GM13976 (cell line): ENCODE data around the gene CACTIN.
A peak's percentile ranks its signal among the peaks of the same experiment; 100 is the strongest.
"Not testable (repeated sequence)": the region's sequence is repeated elsewhere in the genome, so short reads cannot be mapped to it uniquely, and the experiment has no call there.

ENCODE experiments used
- DNase-seq: peaks from one replicate; pipeline ENCODE4 v3.0.0; 2012; ENCODE audit warnings: low spot score
- CTCF ChIP-seq: IDR thresholded peaks from 2 replicates; pipeline ENCODE4 v1.5.1; 2012; ENCODE audit warnings: borderline replicate concordance, mild to moderate bottlenecking; ENCODE audit not compliant: insufficient read depth; ENCODE audit errors: extremely low read depth, missing control alignments, control extremely low read depth
- in situ Hi-C: fragments of 300-500 bp; cut with MboI; formaldehyde crosslinking; loops from one replicate; pipeline ENCODE4 v1.12.0; 2022; ENCODE audit warnings: low sequenced_read_pairs, mixed read lengths, inconsistent platforms; ENCODE audit not compliant: unreplicated experiment

CACTIN gene

DNA sequence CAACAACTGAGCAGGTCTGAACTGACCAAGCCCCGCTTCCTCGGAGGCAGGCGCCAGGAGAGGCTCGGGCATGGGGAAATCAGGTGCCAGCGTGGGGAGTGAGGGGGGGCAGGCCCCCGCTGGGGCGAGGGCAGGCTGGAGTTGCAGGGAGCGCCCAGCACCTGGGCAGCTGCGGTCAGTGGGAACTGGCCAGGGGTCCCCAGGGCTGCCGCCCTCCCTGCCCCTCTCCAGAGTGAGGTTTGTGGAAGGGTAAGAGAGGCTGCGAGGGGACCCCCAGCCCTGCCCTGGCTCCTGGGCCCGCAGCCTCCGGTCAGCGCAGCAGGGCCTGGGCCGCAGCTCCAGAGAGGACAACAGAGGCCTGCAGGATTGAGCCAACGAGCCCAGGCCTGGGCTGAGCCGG, 41.2 kb upstream of the CACTIN start:
- DNase-seq: no peak
- in situ Hi-C loops: no loop called here
- no peak for TF ChIP-seq CTCF

DNA sequence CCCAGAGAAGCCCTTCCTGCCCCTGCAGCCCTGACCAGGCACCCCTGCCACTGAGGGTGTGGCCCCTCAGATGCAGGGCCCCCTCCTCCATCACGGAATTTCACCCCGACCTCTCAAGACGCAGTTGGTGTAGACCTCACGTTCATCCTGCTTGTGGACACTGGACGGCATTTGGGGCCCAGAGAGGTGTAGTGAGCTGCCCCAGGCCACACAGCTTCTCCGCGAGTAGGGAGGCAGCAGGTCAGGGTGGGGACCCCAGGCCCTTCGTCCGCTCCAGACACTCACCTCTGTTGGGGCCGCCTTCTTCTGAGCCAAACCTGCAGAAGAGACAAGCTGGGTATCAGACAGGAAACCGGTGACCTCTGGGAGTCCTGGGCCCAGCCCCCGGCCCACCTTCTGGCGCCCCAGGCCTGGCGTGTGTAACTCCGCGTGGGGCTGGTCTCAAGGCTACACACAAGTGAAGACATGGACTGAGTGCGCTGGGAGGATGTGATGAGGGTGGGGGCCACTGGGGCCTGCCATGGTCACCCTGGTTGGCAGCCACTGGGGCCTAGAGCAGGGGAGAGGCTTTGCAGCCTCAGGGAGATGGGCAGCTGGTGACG, 40.5 kb upstream of the CACTIN start:
- no peak for DNase-seq
- in situ Hi-C loops: no loop called here
- no peak for TF ChIP-seq CTCF

- in situ Hi-C loops, DNase-seq: not testable (repeated sequence)
Measured at GRCh38 chr19:3666545-3666856, 39.9 kb upstream of the CACTIN start.

DNA sequence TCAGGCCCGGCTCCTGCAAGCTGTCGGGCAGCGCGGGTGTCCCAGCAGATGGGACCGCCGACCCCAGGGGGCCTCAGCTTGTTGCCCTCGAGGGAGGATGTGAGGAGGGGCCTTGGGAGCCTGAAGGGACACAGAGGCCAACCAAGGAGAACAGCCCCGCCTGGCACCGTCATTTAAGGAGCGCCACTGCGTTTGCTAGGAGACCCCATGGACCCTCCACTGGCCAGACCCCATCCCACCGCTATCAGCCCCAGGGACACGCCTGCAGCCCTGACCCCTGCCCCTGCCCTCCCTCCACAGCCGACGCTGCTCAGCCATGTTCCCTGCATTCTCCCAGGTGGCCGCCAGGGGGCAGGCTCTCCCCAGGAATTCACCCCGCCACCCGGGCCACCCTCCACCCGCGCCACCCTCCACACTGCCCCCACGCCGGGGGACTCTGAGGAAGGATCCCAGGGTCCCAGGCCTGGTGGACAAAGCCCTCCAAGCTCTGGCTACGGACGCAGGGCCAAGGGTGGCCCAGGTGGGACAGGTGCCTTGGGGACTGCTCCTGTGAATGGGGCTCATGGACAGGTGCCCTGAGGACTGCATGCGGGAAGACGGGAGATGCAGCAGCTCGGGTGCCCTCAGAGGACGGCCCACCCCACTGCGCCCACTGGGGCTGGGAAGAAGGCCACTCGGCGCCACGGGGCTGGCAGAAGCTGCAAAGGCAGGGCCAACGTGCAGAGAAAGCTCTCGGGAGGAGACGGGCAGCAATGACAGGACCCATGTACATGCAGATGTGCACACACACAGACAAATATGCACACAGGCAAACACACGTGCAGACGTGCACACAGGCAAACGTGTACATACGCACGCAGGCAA, 39.3 kb upstream of the CACTIN start:
- in situ Hi-C loops: no loop called here
- peak; percentile 93 for TF ChIP-seq CTCF
- DNase-seq: peak; percentile 92

DNA sequence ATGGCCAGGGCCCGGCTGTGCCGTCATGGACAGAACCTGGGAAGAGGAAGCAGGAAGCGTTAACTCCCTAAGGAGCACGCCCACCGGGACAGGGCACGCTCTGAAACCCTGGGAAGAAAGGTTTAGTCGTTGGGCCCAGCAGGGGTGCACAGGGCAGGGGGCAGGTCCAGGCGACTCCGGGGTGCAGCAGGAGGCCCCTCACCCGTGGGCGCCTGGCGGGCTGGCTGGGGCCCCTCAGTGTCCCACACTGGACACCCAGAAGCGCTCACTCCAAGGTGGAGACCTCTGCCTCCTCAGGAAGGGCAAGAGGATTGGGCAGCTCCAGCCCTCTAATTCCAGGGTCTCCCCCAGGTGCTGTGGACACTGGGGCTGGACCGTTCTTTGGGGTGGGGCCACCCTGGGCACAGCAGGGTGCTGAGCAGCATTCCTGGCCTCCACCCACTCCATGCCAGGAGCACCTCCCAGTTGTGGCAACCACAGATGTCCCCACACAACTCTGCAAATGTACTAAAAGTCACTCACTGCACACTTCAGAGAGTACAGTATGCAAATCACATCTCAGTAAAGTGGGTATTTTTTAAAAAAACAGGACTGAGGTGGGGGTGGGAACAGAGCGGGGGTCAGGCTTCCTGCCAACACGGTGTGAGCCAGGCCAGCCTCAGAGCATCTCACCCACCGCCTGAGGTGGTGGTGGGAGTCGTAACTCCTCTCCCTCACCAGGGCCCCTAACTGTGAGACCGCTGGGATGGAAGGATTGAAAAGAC, 38.5 kb upstream of the CACTIN start:
- no peak for TF ChIP-seq CTCF
- DNase-seq: no peak
- in situ Hi-C loops: no loop called here

- DNase-seq: no peak
- no peak for TF ChIP-seq CTCF
- in situ Hi-C loops: no loop called here
Measured at GRCh38 chr19:3663838-3664237, 37.2 kb upstream of the CACTIN start.
